GM12891 (cell line): ENCODE measurements around the gene DCDC1.

Experiments
- POLR2A ChIP-seq: IDR thresholded peaks from 2 replicates; pipeline ENCODE4 v1.6.1; 2011; ENCODE audit warnings: low read depth, low read length, control low read depth
- POLR2AphosphoS5 ChIP-seq: IDR thresholded peaks from 2 replicates; pipeline ENCODE4 v1.6.1; 2011; ENCODE audit warnings: low read depth, low read length, control low read depth
- POU2F2 ChIP-seq: IDR thresholded peaks from 2 replicates; pipeline ENCODE4 v1.6.1; 2011; ENCODE audit warnings: low read depth, mild to moderate bottlenecking, control low read depth, low read length, moderate library complexity

GRCh38 chr11:30985536-30985935 lies 384.0 kb downstream of the DCDC1 start:
- no peak for TF ChIP-seq POLR2A
- TF ChIP-seq POLR2AphosphoS5: no peak
- TF ChIP-seq POU2F2: no peak
